BJ (cell line): ENCODE measurements around the gene ALK. TPM values are rescaled to one million over a fixed set of nuclear protein-coding genes. Genes with fewer than 3 reads are reported as not detected.

ENCODE experiments used
- CTCF ChIA-PET: fragments of 350-600 bp; formaldehyde crosslinking; extraction: SDS; loops from one replicate; lab custom pipeline; 2021; ENCODE audit warnings: antibody characterized with exemption, inconsistent platforms; lab: Yijun Ruan, JAX
- POLR2A ChIA-PET: fragments of 300-600 bp; sonication (Branson Sonifier 250); formaldehyde crosslinking; extraction: SDS; loops from one replicate; lab custom pipeline; 2021; ENCODE audit warnings: antibody characterized with exemption; lab: Charles Lee
- DNase-seq: peaks from one replicate; pipeline ENCODE4 v3.0.0-alpha.2; 2011; ENCODE audit warnings: low read depth
- H3K27me3 ChIP-seq: 2 replicates; pipeline ENCODE4 v1.6.0; 2011; ENCODE audit warnings: low read length; ENCODE audit not compliant: control insufficient read depth, insufficient read depth
- H3K36me3 ChIP-seq: 2 replicates; pipeline ENCODE4 v1.5.1; 2011; ENCODE audit warnings: low read length; ENCODE audit not compliant: control insufficient read depth, insufficient read depth
- H3K4me3 ChIP-seq: 2 replicates; pipeline ENCODE4 v1.5.1; 2011; ENCODE audit warnings: low read depth, mild to moderate bottlenecking, control low read depth, low read length
- polyA plus RNA-seq: library from polyadenylated mRNA; depleted of rRNA; stranded (reverse); fragments of >200 nt; gene quantifications from 2 replicates; pipeline ENCODE4 v1.2.3, GENCODE V29; 2011
- TF ChIP-seq, protein P1 (sequence below): IDR thresholded peaks from 2 replicates; pipeline ENCODE4 v1.5.1; 2011; ENCODE audit warnings: low read depth, mild to moderate bottlenecking, control low read depth, inconsistent platforms, low read length, moderate library complexity; ENCODE audit not compliant: insufficient read depth

The ALK gene
- polyA plus RNA-seq, 1 experiment = not detected

DNA sequence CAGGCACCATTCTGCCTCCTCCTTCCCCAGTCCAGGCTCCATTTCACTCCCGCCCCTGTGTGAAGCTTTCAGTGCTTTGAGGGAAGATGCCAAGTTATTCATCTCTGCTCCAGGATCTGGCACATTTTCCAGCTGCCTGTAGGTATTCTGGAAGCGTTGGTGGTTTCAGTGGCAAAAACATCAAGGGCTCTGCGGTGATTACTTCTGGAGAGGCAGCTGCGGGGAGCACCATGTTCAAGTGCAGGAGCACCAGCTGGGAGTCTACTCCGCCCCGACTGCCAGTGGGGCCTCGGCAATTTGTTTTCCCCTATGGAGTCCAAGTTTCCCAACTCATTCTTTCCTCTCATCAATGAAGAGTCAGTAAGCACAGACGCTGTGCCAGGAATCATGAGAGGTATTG lies 594.5 kb downstream of the ALK start:
- POLR2A ChIA-PET = no interaction called here
- TF ChIP-seq, protein P1, sequence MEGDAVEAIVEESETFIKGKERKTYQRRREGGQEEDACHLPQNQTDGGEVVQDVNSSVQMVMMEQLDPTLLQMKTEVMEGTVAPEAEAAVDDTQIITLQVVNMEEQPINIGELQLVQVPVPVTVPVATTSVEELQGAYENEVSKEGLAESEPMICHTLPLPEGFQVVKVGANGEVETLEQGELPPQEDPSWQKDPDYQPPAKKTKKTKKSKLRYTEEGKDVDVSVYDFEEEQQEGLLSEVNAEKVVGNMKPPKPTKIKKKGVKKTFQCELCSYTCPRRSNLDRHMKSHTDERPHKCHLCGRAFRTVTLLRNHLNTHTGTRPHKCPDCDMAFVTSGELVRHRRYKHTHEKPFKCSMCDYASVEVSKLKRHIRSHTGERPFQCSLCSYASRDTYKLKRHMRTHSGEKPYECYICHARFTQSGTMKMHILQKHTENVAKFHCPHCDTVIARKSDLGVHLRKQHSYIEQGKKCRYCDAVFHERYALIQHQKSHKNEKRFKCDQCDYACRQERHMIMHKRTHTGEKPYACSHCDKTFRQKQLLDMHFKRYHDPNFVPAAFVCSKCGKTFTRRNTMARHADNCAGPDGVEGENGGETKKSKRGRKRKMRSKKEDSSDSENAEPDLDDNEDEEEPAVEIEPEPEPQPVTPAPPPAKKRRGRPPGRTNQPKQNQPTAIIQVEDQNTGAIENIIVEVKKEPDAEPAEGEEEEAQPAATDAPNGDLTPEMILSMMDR = no peak
- H3K4me3 ChIP-seq = no peak overlapping the region
- CTCF ChIA-PET = no interaction called here
- no peaks in the 10 kb centered on the region; the same call in 1 of the 2 replicates for H3K27me3 ChIP-seq
- no peak for DNase-seq
- no peaks in the 10 kb centered on the region for H3K36me3 ChIP-seq

DNA sequence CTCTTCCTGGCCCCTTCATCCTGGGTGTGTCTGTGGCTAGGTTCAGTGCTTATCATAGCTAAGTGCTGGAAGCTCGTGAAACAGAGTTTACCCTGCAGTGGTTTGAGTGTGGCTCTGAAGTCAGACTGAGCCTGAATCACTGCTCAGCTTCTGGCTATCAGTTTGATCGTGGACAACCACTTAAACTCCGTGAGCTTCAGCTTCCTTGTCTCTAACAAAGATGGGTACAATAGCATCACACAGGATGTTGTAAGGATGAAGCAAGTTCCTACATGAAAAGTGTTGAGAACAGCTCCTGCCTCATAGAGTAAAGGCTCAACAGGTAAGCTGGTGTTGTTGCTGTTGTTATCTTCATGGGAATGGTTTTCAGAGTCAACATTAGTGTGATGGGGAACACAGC lies 595.8 kb downstream of the ALK start:
- Histone ChIP-seq H3K4me3 (no peak overlapping the region), H3K36me3 (no peaks in the 10 kb centered on the region), H3K27me3 (no peaks in the 10 kb centered on the region; the same call in 1 of the 2 replicates)
- TF ChIP-seq, protein P1 = no peak
- no peak for DNase-seq
- CTCF ChIA-PET = interaction anchor here (1.2 kb wide), 1 partner anchor 17 kb away, joined by 3 read pairs; no protein-coding TSS in a partner anchor
- POLR2A ChIA-PET = no interaction called here

DNA sequence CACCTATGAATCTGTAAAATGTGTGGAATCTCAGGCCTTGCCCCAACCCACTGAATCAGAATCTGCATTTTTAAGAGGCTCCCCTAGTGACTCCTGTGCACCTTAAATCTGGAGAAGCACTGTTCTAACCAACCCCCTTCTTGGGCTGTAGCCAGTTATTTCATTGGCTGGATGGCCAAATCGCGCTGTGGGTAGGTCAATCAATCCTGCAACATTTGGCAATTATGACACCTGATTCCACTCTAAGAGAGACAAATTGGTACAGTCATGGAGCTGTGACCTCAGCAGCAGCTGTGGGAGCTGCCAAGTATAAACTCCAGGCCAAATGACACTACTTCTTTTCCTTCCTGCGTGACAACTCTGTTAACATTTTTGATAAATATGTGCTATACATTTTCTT lies 597.4 kb downstream of the ALK start:
- ChIA-PET CTCF (interaction anchor here (2.9 kb wide), 1 partner anchor 15 kb away, joined by 11 read pairs; no protein-coding TSS in a partner anchor), POLR2A (no interaction called here)
- H3K4me3 ChIP-seq = no peak overlapping the region
- no peak for DNase-seq
- H3K27me3 ChIP-seq = no peaks in the 10 kb centered on the region; the same call in 1 of the 2 replicates
- no peaks in the 10 kb centered on the region for H3K36me3 ChIP-seq
- TF ChIP-seq, protein P1 = no peak

DNA sequence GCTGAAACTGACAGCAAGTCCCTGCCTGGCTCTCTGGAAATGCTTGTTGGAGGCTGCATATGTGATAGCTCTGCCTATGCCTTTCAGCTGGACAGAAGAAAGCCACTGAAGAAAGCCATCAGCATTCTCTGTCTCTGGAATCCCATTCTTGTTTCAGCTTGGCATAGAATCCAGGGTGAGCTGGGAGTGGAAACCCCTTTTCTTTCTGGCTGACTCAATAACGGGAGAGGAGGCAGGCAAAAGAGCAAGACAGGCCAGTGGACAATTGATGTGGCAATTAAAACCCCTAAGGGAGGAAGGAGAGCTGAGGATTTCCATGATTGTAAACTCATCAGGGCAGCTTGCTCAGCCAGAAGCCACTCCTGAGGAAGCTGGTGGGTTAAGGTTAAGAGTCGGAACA lies 598.1 kb downstream of the ALK start:
- ChIA-PET CTCF (interaction anchor here (1.6 to 2.9 kb wide), 2 partner anchors 12 to 14 kb away, joined by 3 to 11 read pairs; no protein-coding TSS in a partner anchor), POLR2A (no interaction called here)
- no peak for DNase-seq
- TF ChIP-seq, protein P1 = no peak
- H3K4me3 ChIP-seq = no peak overlapping the region
- H3K27me3 ChIP-seq = no peaks in the 10 kb centered on the region; the same call in 1 of the 2 replicates
- H3K36me3 ChIP-seq = no peaks in the 10 kb centered on the region

DNA sequence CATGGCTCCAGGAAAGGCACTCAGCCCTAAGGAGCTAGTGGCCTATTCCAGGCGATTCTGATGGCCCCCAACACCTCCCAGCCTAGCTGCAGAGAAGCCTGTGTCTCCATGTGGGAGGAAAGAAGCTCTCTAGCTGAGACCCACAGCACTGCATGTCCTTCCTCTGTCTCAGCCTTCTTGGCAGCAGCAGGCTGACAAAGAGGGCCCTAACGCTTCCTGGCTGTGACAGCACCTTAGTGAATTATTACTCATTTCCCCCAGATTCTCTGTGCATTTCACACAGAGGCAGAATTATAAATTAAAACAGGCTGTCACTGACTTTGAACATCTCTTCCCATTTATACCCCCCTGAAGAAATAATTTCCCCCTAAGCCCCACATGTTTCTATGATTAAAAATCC lies 599.4 kb downstream of the ALK start:
- POLR2A ChIA-PET = no interaction called here
- TF ChIP-seq, protein P1 = no peak
- no peak for DNase-seq

More for the DNA sequence above, 599.4 kb downstream of the ALK start:
- no peak overlapping the region for H3K4me3 ChIP-seq
- H3K27me3 ChIP-seq = 0 out of 2 replicates have a peak, but pooled peaks cover 3% of the 10 kb centered on the region
- no peaks in the 10 kb centered on the region for H3K36me3 ChIP-seq
- CTCF ChIA-PET = interaction anchor here (1.6 to 2.9 kb wide), 2 partner anchors 11 to 13 kb away, joined by 3 to 11 read pairs; no protein-coding TSS in a partner anchor
